Esophagus muscularis mucosa (tissue), 4 donors: ENCODE data around the gene KRTAP10-3. TPM values are rescaled to one million over a fixed set of nuclear protein-coding genes. Genes with fewer than 3 reads are reported as not detected.
"Not testable (repeated sequence)": the region's sequence is repeated elsewhere in the genome, so short reads cannot be mapped to it uniquely, and the experiment has no call there.

ENCODE experiments used
- DNase-seq: peaks from one replicate; pipeline ENCODE4 v3.0.0-alpha.2; 2017; ENCODE audit errors: extremely low spot score
- H3K27ac ChIP-seq, 4 donors: fragments of 200-600 bp; sonication (generic); replicated peaks in 1 of 4; 1 replicate in 3 of 4; 2 replicates in 1 of 4; pipeline ENCODE4 v1.5.1; 2016 to 2019; ENCODE audit warnings: mild to moderate bottlenecking in 1 of 4
- H3K27me3 ChIP-seq, 4 donors: fragments of 200-600 bp; sonication (generic); one replicate each; pipeline versions ENCODE4 v1.5.1 to v1.6.0; 2016 to 2019
- H3K36me3 ChIP-seq, 4 donors: fragments of 200-600 bp; sonication (generic); one replicate each; pipeline ENCODE4 v1.5.1; 2016 to 2019
- H3K4me1 ChIP-seq, 4 donors: fragments of 200-600 bp; sonication (generic); one replicate each; pipeline ENCODE4 v1.5.1; 2016 to 2019
- H3K4me3 ChIP-seq, 4 donors: fragments of 200-600 bp; sonication (generic); 1 replicate in 2 of 4; 2 replicates in 2 of 4; pipeline ENCODE4 v1.5.1; 2016 to 2019; ENCODE audit warnings: mild to moderate bottlenecking in 4 of 4, moderate library complexity in 1 of 4
- H3K9me3 ChIP-seq, 4 donors: fragments of 200-600 bp; sonication (generic); 1 replicate in 3 of 4; 2 replicates in 1 of 4; pipeline ENCODE4 v1.5.1; 2016 to 2019
- CTCF ChIP-seq, 3 experiments: fragments of 200-600 bp in 2 of 3; fragments of 450-650 bp in 1 of 3; sonication (generic) in 2 of 3; IDR thresholded peaks; one replicate each; pipeline ENCODE4 v1.5.1; 2017 to 2019; ENCODE audit warnings: antibody characterized with exemption in 3 of 3, mild to moderate bottlenecking in 2 of 3, moderate library complexity in 1 of 3
- EP300 ChIP-seq: sonication (generic); formaldehyde crosslinking; IDR thresholded peaks from one replicate; pipeline ENCODE4 v1.6.1; 2017; ENCODE audit warnings: antibody characterized with exemption
- POLR2A ChIP-seq: fragments of 450-650 bp; IDR thresholded peaks from one replicate; pipeline ENCODE4 v1.6.1; 2017; ENCODE audit warnings: antibody characterized with exemption, moderate library complexity, mild to moderate bottlenecking, low read depth
- POLR2AphosphoS5 ChIP-seq, 2 donors: sonication (generic); formaldehyde crosslinking; IDR thresholded peaks; one replicate each; pipeline ENCODE4 v1.6.1; 2017; ENCODE audit warnings: antibody characterized with exemption in 2 of 2
- WGBS: methylation state at CpG from one replicate; pipeline ENCODE4 v1.1.5; 2018; 5-methylcytosine and 5-hydroxymethylcytosine counted together
- intact Hi-C: fragments of 100-400 bp; cut with DNase I; formaldehyde crosslinking; loops from one replicate; pipeline ENCODE4 v1.15.1; 2023
- total RNA-seq, 4 donors: library from RNA; depleted of rRNA; stranded (reverse); fragments of >200 nt; gene quantifications; one replicate each; pipeline versions ENCODE4 v1.1.0 to v1.2.1, GENCODE V29; 2016

KRTAP10-3 gene
- total RNA-seq, 4 donors from 2014 or later, result not detected

GRCh38 chr21:44564886-44565598, 6.4 kb upstream of the KRTAP10-3 start:
- DNase-seq, result no peak
- TF ChIP-seq CTCF (IDR thresholded peaks at IDR 0.05) (no peak), POLR2A (no peak), POLR2AphosphoS5 (IDR thresholded peaks at IDR 0.05) (no peak)
- intact Hi-C loops, result no loop called here
- peaks cover 0 to 6% (median 2%) of the 10 kb centered on the region in 4 donors for H3K9me3 ChIP-seq
- H3K36me3 ChIP-seq, result no peaks in the 10 kb centered on the region
- no peak overlapping the region for H3K27ac ChIP-seq
- H3K4me3 ChIP-seq, result no peak overlapping the region
- WGBS, result 84% methylated on average over 1 of the region's 1 CpG
- H3K4me1 ChIP-seq, result no peaks in the 10 kb centered on the region
- H3K27me3 ChIP-seq, result peaks cover 0 to 21% (median 0%) of the 10 kb centered on the region in 4 donors

GRCh38 chr21:44564099-44564498, 5.5 kb upstream of the KRTAP10-3 start:
- peaks cover 0 to 12% (median 0%) of the 10 kb centered on the region in 4 donors for H3K27me3 ChIP-seq
- H3K27ac ChIP-seq, result no peak overlapping the region
- no peaks in the 10 kb centered on the region for H3K36me3 ChIP-seq
- TF ChIP-seq EP300 (no peak), CTCF (IDR thresholded peaks at IDR 0.05) (no peak), POLR2A (no peak), POLR2AphosphoS5 (IDR thresholded peaks at IDR 0.05) (no peak)
- H3K4me3 ChIP-seq, result no peak overlapping the region
- intact Hi-C loops, result no loop called here
- H3K4me1 ChIP-seq, result no peaks in the 10 kb centered on the region
- no peak for DNase-seq
- peaks cover 0 to 12% (median 4%) of the 10 kb centered on the region in 4 donors for H3K9me3 ChIP-seq
- 91% methylated on average over 1 of the region's 1 CpG for WGBS

- H3K4me1 ChIP-seq, H3K4me3 ChIP-seq, DNase-seq, intact Hi-C loops, H3K27ac ChIP-seq, H3K36me3 ChIP-seq: not testable (repeated sequence)
- H3K27me3 ChIP-seq, result peaks cover 0 to 34% (median 0%) of the 10 kb centered on the region in 4 donors
- H3K9me3 ChIP-seq, result peaks cover 0 to 18% (median 4%) of the 10 kb centered on the region in 4 donors
- 75% methylated on average over 10 of the region's 10 CpGs for WGBS
These were observed 293 bp downstream of the KRTAP10-3 start for GRCh38 chr21:44558329-44558675.

GRCh38 chr21:44557491-44558328, 885 bp downstream of the KRTAP10-3 start:
- Histone ChIP-seq H3K36me3 (no peaks in the 10 kb centered on the region), H3K27me3 (peaks cover 0 to 34% (median 0%) of the 10 kb centered on the region in 4 donors), H3K27ac (no peak overlapping the region), H3K4me3 (no peak overlapping the region), H3K4me1 (no peaks in the 10 kb centered on the region), H3K9me3 (peaks cover 0 to 15% (median 4%) of the 10 kb centered on the region in 4 donors)
- DNase-seq, result peak; percentile 90
- intact Hi-C loops, result no loop called here
- WGBS, result 68% methylated on average over 30 of the region's 30 CpGs
- TF ChIP-seq POLR2AphosphoS5 (IDR thresholded peaks at IDR 0.05), result no peak
- TF ChIP-seq CTCF (IDR thresholded peaks at IDR 0.05), result no peak
- TF ChIP-seq POLR2A, result no peak
- TF ChIP-seq EP300, result no peak

GRCh38 chr21:44556879-44557278, 1.7 kb downstream of the KRTAP10-3 start:
- H3K27me3 ChIP-seq, result peaks cover 0 to 37% (median 0%) of the 10 kb centered on the region in 4 donors
- intact Hi-C loops, result no loop called here
- no peak overlapping the region for H3K4me3 ChIP-seq
- no peaks in the 10 kb centered on the region for H3K4me1 ChIP-seq
- 84% methylated on average over 9 of the region's 9 CpGs for WGBS
- peak; percentile 78 for DNase-seq
- H3K9me3 ChIP-seq, result peaks cover 0 to 12% (median 2%) of the 10 kb centered on the region in 4 donors
- no peak overlapping the region for H3K27ac ChIP-seq
- H3K36me3 ChIP-seq, result no peaks in the 10 kb centered on the region
- TF ChIP-seq POLR2AphosphoS5 (IDR thresholded peaks at IDR 0.05), result no peak
- no peak for TF ChIP-seq POLR2A
- TF ChIP-seq EP300, result no peak
- TF ChIP-seq CTCF (IDR thresholded peaks at IDR 0.05), result no peak
